Amygdala (tissue), 56 donors: ENCODE measurements around the gene DESI2.
"Not testable (repeated sequence)": the region's sequence is repeated elsewhere in the genome, so short reads cannot be mapped to it uniquely, and the experiment has no call there.

Experiments used
- DNase-seq, 56 donors: peaks; one replicate each; lab custom pipeline; 2025; lab: John Stamatoyannopoulos, UW

DESI2 gene

DNA sequence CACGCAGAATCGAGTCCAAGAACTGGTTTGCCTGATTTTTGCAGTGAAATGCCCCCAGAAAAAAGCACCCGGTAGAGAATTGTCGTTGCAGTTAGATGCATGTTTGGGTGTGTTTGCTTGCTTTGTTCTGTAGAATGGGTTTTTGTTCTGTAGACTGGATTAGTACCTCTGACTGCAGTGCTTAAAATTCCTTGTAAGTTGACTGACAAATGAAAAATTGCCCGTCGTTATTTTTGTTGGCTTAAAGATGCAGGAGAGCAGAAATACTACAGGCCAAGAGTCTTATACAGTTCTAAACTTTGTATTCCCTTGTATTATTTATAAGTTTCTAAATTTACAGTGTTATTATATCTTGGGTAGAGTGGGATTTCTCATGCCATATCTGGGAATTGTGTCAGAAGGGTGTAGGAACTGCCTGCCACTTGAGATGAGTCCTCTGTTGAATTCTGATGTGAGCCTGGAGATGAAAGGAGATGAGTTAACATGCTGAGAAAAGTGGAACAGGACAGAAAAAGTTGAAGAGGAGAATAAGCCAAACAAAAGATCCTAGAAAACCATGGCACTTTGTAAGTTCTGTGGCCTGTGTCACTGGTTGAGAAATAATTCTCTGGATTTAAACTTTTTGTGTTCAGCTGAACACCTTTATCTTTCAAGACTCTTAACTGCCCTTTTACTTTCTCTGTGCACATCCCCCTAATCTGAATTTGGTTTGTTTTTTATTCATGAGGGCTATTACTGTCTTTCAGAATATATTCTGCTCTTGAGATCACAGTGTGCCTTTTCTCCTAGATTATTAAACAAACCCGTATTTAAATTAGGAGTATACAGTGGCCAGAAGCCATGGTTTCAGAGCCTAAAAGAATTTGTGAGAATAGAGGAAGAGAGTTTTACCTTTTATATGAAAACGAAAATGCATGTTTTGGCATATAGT is 1.4 kb downstream of the DESI2 start:
- no peak for DNase-seq

GRCh38 chr1:244655186-244655585 is 2.3 kb downstream of the DESI2 start:
- no peak for DNase-seq

GRCh38 chr1:244657421-244657820 is 4.5 kb downstream of the DESI2 start:
- no peak for DNase-seq

GRCh38 chr1:244659694-244660093 is 6.8 kb downstream of the DESI2 start:
- DNase-seq = no peak

- no peak for DNase-seq
Observed at GRCh38 chr1:244660595-244660994, 7.7 kb downstream of the DESI2 start.

GRCh38 chr1:244661569-244662312 is 8.8 kb downstream of the DESI2 start:
- not testable (repeated sequence) for DNase-seq

DNA sequence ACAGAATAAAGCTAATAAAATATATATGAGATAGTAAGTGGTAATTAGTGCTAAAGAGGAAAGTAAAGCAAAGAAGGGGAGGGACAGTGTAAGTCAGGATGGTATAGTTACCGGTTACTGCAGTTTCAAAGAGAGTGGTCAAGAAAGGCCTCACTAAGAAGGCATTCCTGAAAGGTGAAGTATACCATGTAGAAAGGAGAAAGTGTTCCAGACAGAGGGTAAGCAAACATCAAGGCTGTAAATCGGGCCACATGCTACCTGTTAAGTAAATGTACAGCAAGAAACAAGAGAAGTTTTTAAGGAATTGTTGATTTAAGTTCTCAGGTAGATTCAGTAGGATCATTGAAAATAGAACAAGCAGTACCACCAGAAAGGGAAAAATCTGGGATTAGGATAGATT is 9.7 kb downstream of the DESI2 start:
- no peak for DNase-seq

GRCh38 chr1:244664353-244664752 is 11.4 kb downstream of the DESI2 start:
- DNase-seq = no peak

- no peak for DNase-seq
Observed at GRCh38 chr1:244665771-244666217, 12.9 kb downstream of the DESI2 start.

- not testable (repeated sequence) for DNase-seq
Observed at GRCh38 chr1:244666672-244667418, 13.9 kb downstream of the DESI2 start.

- DNase-seq = no peak
Observed at GRCh38 chr1:244667797-244668196, 14.9 kb downstream of the DESI2 start.

DNA sequence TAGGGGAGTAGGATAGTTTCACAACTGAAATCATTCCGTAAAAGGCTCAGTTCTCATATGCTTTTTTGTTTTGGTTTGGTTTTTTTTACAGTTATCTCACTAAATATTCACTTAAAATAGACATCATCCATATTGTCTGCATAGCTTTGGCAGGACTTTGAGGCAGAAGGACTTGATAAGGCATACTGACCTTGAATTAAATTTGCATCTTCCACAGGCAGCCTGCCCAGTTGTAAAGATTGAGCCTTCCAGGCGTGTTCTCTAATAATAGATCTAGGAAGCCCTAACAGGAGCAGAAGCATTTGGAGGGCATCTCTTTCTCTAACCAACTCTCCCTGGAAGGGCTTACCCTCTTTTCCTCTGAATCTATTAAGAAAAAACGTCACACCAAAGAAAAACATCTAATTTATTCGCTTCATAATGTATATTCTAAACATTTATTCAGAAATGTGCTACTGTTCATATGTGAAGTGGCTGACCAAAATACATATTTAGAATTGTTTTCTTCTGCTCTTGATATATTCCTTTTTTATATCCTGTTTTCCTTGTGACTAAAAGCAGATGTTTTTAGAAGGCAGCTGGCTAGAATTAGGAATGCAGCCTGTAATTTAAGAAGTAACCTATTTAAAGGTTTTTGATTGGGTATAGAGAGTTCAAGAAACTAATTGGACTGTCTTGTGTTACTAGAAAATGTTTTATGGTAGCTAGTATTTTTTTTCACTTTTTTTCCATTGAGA is 20.2 kb downstream of the DESI2 start:
- DNase-seq = no peak

DNA sequence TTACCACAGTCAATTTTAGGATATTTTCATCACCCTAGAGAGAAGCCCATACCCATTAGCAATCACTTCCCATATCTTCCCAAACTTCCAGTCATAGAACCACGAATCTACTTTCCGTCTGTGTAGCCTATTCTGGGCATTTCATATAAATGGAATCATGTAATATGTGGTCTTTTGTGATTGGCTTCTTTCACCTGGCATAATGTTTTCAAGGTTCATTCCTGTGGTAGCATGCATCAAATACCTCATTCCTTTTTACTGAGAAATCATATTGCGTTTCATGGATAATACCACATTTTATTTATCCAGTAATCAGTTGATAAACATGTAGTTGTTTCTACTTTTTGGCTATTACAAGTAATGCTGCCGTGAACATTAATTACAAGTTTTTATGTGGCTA is 21.5 kb downstream of the DESI2 start:
- DNase-seq = no peak

DNA sequence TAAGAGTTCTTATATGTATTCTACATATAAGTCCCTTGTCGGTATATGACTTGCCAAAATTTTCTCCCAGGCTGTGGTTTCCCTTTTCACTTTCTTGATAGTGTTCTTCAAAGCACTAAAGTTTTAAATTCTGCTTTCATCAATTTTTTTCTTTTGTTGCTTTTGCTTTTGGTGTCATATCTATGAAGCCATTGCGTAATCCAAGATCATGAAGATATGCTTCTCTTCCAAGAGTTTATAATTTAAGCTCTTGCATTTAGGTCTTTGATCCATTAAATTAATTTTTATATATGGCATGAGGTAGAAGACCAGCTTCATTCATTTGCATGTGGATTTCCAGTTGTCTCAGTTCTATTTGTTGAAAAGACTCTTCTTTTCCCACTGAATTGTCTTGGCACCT is 22.2 kb downstream of the DESI2 start:
- no peak for DNase-seq

DNA sequence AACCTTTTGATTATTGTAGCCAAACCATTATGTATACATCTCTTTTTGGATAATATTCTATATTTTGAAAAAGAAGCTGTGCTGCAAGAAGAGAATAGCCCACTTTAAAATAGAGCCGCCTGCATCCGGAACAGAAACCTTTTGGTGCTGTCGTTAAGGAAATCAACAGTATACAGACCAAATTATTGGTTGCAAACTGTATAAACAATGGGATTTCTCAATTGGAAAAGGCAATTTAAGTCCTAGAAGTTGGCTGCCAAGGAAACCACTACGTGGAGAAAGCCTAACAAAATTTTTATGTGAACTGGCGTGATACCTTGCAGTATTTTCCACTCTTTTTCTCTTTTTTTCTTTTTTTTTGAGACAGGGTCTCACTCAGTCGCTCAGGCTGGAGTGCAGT is 25.8 kb downstream of the DESI2 start:
- DNase-seq = no peak

DNA sequence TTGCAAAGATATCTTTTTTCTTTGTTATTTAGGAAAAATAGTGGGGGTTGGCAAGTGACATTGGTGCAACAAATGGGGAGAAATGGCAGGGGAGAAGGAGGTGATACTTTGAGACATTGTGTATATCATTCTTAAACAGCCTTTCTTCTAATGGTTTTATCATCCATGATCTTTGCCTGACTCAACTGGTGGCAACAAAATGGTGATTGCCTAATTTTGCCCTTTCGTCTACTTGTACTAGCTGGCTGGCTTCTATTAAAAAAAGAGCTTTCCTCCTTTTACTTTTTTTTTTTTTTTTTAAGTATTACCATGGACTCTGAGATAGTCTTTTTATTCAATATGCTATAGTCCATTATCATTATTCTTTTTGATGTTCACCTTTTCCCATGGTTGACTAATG is 27.7 kb downstream of the DESI2 start:
- DNase-seq = no peak

DNA sequence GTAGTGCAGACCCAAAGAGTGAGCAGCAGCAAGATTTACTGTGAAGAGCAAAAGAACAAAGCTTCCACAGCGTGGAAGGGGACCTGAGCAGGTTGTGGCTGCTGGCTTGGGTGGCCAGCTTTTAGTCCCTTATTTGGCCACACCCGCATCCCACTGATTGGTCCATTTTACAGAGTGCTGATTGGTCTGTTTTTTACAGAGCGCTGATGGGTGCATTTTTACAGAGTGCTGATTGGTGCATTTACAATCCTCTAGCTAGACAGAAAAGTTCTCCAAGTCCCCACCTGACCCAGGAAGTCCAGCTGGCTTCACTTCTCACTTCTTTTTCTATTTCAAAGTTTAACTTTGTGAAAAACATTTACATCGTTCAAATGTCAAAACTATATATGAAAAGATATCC is 29.2 kb downstream of the DESI2 start:
- DNase-seq = not testable (repeated sequence)

- DNase-seq = no peak
Observed at GRCh38 chr1:244695937-244696336, 43.0 kb downstream of the DESI2 start.

DNA sequence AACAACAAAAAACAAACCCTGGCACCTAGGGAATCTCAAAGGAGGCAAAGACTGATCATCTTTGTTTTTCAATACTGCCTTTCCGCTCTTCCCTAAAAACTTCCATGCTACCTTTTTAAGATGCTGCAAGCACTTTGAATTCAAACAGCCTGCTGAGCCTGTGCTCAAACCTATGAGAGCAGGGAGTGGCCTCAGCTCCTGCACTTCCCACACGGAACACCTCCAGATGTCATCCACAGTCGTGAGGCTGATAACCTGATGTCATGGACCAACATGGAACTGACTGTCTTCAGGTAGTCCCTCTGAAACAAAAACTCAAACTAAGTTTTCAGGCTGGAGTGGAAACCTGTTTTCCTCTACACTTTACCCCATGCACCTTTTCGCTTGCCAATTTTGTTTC is 46.8 kb downstream of the DESI2 start:
- no peak for DNase-seq

DNA sequence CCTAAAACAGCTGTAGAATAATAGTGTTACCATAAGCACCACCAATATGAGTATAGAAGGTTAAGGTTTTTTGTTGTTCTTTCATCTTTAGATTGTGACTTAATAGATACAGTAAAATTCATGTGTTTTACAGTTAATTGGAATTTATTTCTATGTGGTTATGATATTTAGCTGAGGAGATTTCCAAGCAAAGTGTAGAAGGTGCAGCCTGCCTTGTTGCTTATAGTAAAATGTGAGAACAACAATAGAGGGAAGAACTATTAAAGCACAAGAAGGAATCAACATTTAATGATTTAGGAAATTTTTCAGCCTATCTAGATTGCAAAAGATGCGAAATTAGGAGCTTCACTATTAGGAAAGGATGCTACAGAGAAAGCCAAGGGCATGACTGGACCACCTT is 47.9 kb downstream of the DESI2 start:
- no peak for DNase-seq
